OCI-LY1 (cell line): Measurements from ENCODE around the gene HCRTR1.

ENCODE experiments used
- CTCF ChIP-seq: fragments of 200-600 bp; sonication (generic), shearing (Covaris generic); IDR thresholded peaks from 2 replicates; pipeline ENCODE4 v1.5.1; 2017; ENCODE audit warnings: mild to moderate bottlenecking, antibody characterized with exemption, low read length, moderate library complexity, mixed read lengths
- EZH2 ChIP-seq: fragments of 200-600 bp; sonication (generic), shearing (Covaris generic); IDR thresholded peaks from 2 replicates; pipeline ENCODE4 v1.8.0; 2017; ENCODE audit warnings: borderline replicate concordance, mixed run types, mild to moderate bottlenecking, antibody characterized with exemption, low read length, moderate library complexity, mixed read lengths

DNA sequence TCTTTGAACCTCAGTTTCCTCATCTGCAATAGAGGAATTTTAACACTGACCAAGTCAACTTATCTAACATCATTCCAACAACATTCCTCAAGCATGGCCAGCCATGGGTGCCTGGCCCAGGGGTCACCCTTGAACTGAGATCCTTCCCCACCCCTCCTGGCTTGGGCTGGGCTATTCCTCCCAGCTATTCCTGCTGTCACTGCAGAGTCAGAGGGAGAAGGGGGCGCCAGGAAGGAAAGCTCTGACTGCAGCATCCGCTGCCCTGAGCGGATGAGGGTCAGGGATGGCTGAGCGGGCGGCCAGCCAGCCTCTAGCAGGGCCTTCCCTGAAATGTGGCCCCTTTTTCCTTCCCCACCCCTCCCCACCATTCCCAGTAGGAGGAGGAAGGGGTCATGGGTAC, 38.1 kb upstream of the HCRTR1 start:
- TF ChIP-seq CTCF: no peak
- no peak for TF ChIP-seq EZH2
